Glutamatergic neuron (in vitro differentiated cells): ENCODE measurements around the gene SYTL1. TPM values are rescaled to one million over a fixed set of nuclear protein-coding genes. Genes with fewer than 3 reads are reported as not detected.

Experiments
- DNase-seq: peaks from one replicate; pipeline ENCODE4 v3.0.0; 2022
- H3K27ac Mint-ChIP-seq: one replicate; pipeline ENCODE4 v1.8.0; 2020; ENCODE audit warnings: mild to moderate bottlenecking, mixed read lengths, inconsistent platforms; ENCODE audit not compliant: unreplicated experiment
- H3K27me3 Mint-ChIP-seq: one replicate; pipeline ENCODE4 v1.8.0; 2020; ENCODE audit warnings: mild to moderate bottlenecking, moderate library complexity, mixed read lengths, inconsistent platforms; ENCODE audit not compliant: unreplicated experiment
- H3K36me3 Mint-ChIP-seq: one replicate; pipeline ENCODE4 v1.8.0; 2020; ENCODE audit warnings: mild to moderate bottlenecking, mixed read lengths, inconsistent platforms; ENCODE audit not compliant: unreplicated experiment
- H3K4me1 Mint-ChIP-seq: one replicate; pipeline ENCODE4 v1.8.0; 2020; ENCODE audit warnings: mild to moderate bottlenecking, low read depth, mixed read lengths, inconsistent platforms; ENCODE audit not compliant: unreplicated experiment
- H3K4me3 Mint-ChIP-seq: one replicate; pipeline ENCODE4 v1.8.0; 2020; ENCODE audit warnings: mild to moderate bottlenecking, mixed read lengths, inconsistent platforms; ENCODE audit not compliant: unreplicated experiment
- H3K9me3 Mint-ChIP-seq: one replicate; pipeline ENCODE4 v1.8.0; 2020; ENCODE audit warnings: mild to moderate bottlenecking, moderate library complexity, mixed read lengths, inconsistent platforms; ENCODE audit not compliant: unreplicated experiment
- total RNA-seq: library from RNA; stranded (reverse); fragmentation: NEBNext Ultra II Directional; extraction: Animal tissue kit (Norgen Biotek cat#: 25700); gene quantifications from one replicate; pipeline ENCODE4 v1.2.1, GENCODE V29; 2021; ENCODE audit not compliant: unreplicated experiment
- TF ChIP-seq, protein P1 (sequence below): fragments of 200-600 bp; sonication (generic); IDR thresholded peaks from one replicate; pipeline ENCODE4 v1.5.0; 2021; ENCODE audit not compliant: partially characterized antibody, unreplicated experiment

Gene SYTL1
- total RNA-seq, 1 donor from 2014 or later = 3.2 TPM

DNA sequence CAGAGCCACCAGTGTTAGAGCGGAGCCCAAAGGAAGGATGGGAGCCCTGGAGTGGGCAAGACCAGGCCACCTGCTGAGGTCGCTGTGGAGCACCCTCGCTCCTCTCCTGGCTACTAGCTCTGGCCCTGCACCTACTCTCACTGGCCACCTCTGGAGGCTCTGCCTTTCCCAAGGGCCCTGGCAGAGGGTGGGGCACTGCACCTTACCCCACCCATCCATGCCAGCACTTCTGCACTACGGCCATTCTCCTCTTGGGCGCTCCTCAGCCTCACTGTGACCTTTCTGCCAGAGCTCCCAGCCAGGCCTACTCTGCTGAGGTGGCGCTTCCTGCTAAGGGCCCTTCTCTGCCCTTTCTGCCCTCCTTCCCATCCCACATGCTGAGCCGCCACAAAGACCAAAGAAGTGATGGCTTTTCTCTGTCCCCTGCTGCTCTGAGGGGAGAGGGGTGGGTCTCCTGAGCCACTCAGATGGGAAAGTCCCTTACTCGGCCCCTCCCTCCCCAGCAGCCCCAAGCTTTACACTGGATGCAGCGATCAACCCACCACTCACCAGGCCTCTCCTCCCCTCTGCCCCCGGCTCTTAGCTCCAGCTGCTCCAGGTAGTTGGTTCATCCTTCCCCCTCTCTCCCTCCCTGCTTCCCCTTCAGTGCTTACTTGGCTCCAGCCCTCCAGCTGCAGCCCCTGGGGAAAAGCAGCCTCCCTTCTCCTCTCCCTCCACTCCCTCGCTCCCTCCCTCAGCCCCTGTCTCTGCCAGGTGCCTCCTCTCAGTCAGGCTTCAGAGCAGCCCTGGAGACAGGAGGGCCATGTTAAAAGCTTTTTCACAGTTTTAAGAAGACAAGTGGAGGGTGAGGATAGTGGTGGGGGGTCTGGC, 34.7 kb upstream of the SYTL1 start:
- Mint-ChIP-seq H3K4me3 (peak overlapping the region; percentile 49), H3K36me3 (no peaks in the 10 kb centered on the region), H3K27me3 (peaks cover 8% of the 10 kb centered on the region), H3K4me1 (peaks cover 22% of the 10 kb centered on the region), H3K27ac (peak overlapping the region; percentile 81), H3K9me3 (no peaks in the 10 kb centered on the region)
- TF ChIP-seq, protein P1, sequence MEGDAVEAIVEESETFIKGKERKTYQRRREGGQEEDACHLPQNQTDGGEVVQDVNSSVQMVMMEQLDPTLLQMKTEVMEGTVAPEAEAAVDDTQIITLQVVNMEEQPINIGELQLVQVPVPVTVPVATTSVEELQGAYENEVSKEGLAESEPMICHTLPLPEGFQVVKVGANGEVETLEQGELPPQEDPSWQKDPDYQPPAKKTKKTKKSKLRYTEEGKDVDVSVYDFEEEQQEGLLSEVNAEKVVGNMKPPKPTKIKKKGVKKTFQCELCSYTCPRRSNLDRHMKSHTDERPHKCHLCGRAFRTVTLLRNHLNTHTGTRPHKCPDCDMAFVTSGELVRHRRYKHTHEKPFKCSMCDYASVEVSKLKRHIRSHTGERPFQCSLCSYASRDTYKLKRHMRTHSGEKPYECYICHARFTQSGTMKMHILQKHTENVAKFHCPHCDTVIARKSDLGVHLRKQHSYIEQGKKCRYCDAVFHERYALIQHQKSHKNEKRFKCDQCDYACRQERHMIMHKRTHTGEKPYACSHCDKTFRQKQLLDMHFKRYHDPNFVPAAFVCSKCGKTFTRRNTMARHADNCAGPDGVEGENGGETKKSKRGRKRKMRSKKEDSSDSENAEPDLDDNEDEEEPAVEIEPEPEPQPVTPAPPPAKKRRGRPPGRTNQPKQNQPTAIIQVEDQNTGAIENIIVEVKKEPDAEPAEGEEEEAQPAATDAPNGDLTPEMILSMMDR = peak; percentile 16
- DNase-seq = peak; percentile 59

DNA sequence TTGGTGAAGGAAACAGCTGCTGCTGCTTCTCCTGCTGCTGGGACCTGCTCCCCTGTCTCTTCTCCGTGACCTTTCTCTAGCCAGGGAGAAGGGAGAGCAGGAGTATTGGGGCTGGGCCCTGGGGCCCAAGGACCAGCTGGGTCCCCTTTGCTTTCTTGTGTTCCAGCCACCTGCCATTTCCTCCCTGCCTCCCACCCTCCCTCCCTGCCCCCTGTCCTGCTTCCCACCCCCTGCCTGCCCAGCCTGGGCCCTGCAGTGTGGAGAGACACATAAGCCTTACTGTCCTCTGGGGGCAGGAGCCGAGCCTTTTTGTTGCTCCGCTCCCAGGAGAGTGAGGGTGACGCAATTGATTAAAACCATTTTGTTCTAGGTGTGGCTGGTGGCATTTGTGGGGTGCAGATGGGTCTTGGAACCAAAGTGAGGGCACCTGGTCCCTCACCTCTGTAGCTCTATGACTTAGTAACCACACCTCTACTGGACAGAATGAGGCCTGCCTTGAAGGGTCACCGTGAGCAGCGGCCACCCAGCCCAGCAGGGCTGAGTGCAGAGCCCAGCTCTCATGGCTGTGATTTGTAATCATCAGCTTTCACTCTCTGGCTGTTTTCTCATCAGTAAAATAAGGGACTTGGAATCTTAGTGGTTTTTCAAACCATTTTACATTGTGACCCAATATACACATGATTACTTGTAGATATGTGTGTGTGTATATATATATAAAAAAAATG, 33.8 kb upstream of the SYTL1 start:
- H3K27me3 Mint-ChIP-seq = peaks cover 8% of the 10 kb centered on the region
- H3K4me1 Mint-ChIP-seq = peaks cover 22% of the 10 kb centered on the region
- H3K27ac Mint-ChIP-seq = peak overlapping the region; percentile 85
- H3K4me3 Mint-ChIP-seq = no peak overlapping the region
- H3K36me3 Mint-ChIP-seq = no peaks in the 10 kb centered on the region
- peak; percentile 46 for DNase-seq
- no peaks in the 10 kb centered on the region for H3K9me3 Mint-ChIP-seq
- TF ChIP-seq, protein P1 = no peak

- H3K36me3 Mint-ChIP-seq = no peaks in the 10 kb centered on the region
- H3K27me3 Mint-ChIP-seq = no peaks in the 10 kb centered on the region
- H3K4me1 Mint-ChIP-seq = peaks cover 10% of the 10 kb centered on the region
- no peak overlapping the region for H3K4me3 Mint-ChIP-seq
- no peak overlapping the region for H3K27ac Mint-ChIP-seq
- peaks cover 1% of the 10 kb centered on the region for H3K9me3 Mint-ChIP-seq
- no peak for DNase-seq
- TF ChIP-seq, protein P1 = no peak
These were observed 27.7 kb upstream of the SYTL1 start for GRCh38 chr1:27314169-27314568.

GRCh38 chr1:27314737-27315136, 27.1 kb upstream of the SYTL1 start:
- Mint-ChIP-seq H3K27ac (no peak overlapping the region), H3K27me3 (no peaks in the 10 kb centered on the region), H3K4me3 (no peak overlapping the region), H3K4me1 (peaks cover 10% of the 10 kb centered on the region), H3K36me3 (no peaks in the 10 kb centered on the region), H3K9me3 (peaks cover 3% of the 10 kb centered on the region)
- TF ChIP-seq, protein P1 = no peak
- no peak for DNase-seq

DNA sequence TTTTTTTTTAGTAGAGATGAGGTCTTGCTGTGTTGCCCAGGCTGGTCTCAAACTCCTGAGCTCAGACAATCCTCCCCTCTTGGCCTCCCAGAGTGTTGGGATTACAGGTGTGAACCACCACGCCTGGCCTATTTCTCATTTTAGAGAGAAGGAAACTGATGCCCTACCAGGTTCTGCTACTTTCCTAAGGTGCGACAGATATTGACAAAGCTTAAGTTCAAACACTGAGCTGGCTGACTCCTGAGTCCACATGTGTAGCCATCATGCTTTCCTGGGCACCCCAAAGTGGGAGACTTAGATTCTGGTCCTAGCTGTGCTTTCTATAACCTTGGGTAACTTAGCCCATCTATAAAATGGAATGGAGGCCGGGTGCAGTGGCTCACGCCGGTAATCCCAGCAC, 25.0 kb upstream of the SYTL1 start:
- TF ChIP-seq, protein P1 = no peak
- H3K4me3 Mint-ChIP-seq = no peak overlapping the region
- H3K27me3 Mint-ChIP-seq = no peaks in the 10 kb centered on the region

More for the DNA sequence above, 25.0 kb upstream of the SYTL1 start:
- Mint-ChIP-seq H3K36me3 (no peaks in the 10 kb centered on the region), H3K9me3 (peaks cover 3% of the 10 kb centered on the region), H3K27ac (no peak overlapping the region), H3K4me1 (peaks cover 12% of the 10 kb centered on the region)
- no peak for DNase-seq
